PFSK-1 (cell line): ENCODE measurements around the gene POLR2A.

Experiments used
- FOXP2 ChIP-seq: optimal IDR thresholded peaks from 2 replicates; pipeline ENCODE3; 2011; ENCODE audit warnings: borderline replicate concordance, control low read depth, inconsistent platforms; ENCODE audit not compliant: insufficient read depth; ENCODE audit errors: extremely low read length, extremely low read depth
- POLR2AphosphoS5 ChIP-seq: IDR thresholded peaks from 2 replicates; pipeline ENCODE4 v1.6.1; 2012; ENCODE audit warnings: low read depth, mild to moderate bottlenecking, control low read depth, low read length, moderate library complexity
- REST ChIP-seq, 2 experiments: IDR thresholded peaks; 2 replicates each; pipeline versions ENCODE4 v1.6.1 to v1.8.0; 2011 to 2012; ENCODE audit warnings: low read depth in 2 of 2, low read length in 2 of 2, control low read depth in 1 of 2, inconsistent platforms in 1 of 2, mild to moderate bottlenecking in 1 of 2, moderate library complexity in 1 of 2; ENCODE audit not compliant: insufficient read depth in 1 of 2
- SIN3A ChIP-seq: IDR thresholded peaks from 2 replicates; pipeline ENCODE4 v1.6.1; 2012; ENCODE audit warnings: mild to moderate bottlenecking, low read length, moderate library complexity, borderline replicate concordance; ENCODE audit not compliant: insufficient read depth

- TF ChIP-seq POLR2AphosphoS5 (no peak), SIN3A (no peak), REST (IDR thresholded peaks at IDR 0.05; ENCODE audit: insufficient read depth in 1 of 2, low read depth in 2 of 2, low read length in 2 of 2) (no peak), FOXP2 (no peak)
These were observed 13.5 kb downstream of the POLR2A start for GRCh38 chr17:7497636-7498035.
